ENCODE data around the gene ZNF425.

ZNF425 gene

DNA sequence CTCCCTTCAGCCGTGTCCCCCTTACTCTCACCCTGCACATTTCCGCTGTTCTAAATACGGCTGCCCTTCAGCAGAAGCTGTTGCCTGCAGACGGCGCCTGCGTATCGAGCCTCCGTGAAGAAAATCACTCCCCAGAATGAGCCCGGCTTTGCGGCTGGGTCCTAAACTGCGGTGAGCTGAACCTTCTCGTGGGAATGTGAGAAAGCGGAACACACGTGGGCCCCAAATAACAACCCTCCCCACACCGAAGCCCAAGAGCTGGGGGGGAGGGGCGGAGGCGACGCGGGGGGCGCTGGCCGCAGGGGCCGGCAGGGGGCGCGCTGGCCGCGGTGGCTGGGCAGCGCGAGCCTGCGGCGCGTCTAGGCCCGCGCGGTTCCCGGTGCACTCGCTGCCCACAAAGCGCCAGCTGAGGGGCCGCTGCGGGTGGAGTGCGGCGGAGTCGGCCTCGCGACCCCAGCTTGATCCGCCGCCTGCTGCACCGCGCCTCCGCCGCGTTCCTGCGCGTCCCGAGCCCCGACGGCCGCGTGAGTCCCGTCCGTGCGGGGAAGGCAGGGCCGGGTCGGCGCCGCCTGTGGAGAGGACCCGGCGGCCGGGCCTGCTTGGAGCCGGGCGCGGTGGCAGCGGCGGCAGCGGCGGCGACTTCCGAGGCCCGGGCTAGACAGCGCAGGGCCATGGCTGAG lies 21.1 kb upstream of the ZNF425 start, which contains the start of gene ZNF398:
TSS of gene ZNF398 (plus strand) at position 382 of the 680 bp plus-strand sequence. CDS start at position 672, 290 bp downstream.
- TF ChIP-seq EGR1 (IDR thresholded peaks at IDR 0.05) (no peak), CEBPB (IDR thresholded peaks at IDR 0.05) (no peak), ZBTB7A (IDR thresholded peaks at IDR 0.05; ENCODE audit: low read depth) (no peak), RAD21 (IDR thresholded peaks at IDR 0.05; ENCODE audit: low read depth) (no peak), FOXM1 (IDR thresholded peaks at IDR 0.05; ENCODE audit: borderline replicate concordance, low read depth) (no peak), TEAD4 (IDR thresholded peaks at IDR 0.05) (no peak), NFIC (IDR thresholded peaks at IDR 0.05) (no peak), TAF1 (IDR thresholded peaks at IDR 0.05; ENCODE audit: low read depth) (peak; percentile 22; the same call in 1 of the 2 replicates), TCF12 (IDR thresholded peaks at IDR 0.05; ENCODE audit: low read depth) (no peak)
- TF ChIP-seq, protein P1, sequence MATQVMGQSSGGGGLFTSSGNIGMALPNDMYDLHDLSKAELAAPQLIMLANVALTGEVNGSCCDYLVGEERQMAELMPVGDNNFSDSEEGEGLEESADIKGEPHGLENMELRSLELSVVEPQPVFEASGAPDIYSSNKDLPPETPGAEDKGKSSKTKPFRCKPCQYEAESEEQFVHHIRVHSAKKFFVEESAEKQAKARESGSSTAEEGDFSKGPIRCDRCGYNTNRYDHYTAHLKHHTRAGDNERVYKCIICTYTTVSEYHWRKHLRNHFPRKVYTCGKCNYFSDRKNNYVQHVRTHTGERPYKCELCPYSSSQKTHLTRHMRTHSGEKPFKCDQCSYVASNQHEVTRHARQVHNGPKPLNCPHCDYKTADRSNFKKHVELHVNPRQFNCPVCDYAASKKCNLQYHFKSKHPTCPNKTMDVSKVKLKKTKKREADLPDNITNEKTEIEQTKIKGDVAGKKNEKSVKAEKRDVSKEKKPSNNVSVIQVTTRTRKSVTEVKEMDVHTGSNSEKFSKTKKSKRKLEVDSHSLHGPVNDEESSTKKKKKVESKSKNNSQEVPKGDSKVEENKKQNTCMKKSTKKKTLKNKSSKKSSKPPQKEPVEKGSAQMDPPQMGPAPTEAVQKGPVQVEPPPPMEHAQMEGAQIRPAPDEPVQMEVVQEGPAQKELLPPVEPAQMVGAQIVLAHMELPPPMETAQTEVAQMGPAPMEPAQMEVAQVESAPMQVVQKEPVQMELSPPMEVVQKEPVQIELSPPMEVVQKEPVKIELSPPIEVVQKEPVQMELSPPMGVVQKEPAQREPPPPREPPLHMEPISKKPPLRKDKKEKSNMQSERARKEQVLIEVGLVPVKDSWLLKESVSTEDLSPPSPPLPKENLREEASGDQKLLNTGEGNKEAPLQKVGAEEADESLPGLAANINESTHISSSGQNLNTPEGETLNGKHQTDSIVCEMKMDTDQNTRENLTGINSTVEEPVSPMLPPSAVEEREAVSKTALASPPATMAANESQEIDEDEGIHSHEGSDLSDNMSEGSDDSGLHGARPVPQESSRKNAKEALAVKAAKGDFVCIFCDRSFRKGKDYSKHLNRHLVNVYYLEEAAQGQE (IDR thresholded peaks at IDR 0.05; ENCODE audit: low read depth), result no peak; the same call in 1 of the 2 replicates
- TF ChIP-seq, protein P2, sequence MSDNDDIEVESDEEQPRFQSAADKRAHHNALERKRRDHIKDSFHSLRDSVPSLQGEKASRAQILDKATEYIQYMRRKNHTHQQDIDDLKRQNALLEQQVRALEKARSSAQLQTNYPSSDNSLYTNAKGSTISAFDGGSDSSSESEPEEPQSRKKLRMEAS (IDR thresholded peaks at IDR 0.05), result peak; percentile 42
- TF ChIP-seq, protein P3, sequence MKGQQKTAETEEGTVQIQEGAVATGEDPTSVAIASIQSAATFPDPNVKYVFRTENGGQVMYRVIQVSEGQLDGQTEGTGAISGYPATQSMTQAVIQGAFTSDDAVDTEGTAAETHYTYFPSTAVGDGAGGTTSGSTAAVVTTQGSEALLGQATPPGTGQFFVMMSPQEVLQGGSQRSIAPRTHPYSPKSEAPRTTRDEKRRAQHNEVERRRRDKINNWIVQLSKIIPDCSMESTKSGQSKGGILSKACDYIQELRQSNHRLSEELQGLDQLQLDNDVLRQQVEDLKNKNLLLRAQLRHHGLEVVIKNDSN (IDR thresholded peaks at IDR 0.05), result no peak

- TF ChIP-seq NFIC (IDR thresholded peaks at IDR 0.05) (no peak), ZBTB7A (IDR thresholded peaks at IDR 0.05; ENCODE audit: low read depth) (no peak), CREB1 (IDR thresholded peaks at IDR 0.05; ENCODE audit: low read depth) (no peak), CEBPB (IDR thresholded peaks at IDR 0.05) (no peak), FOXM1 (IDR thresholded peaks at IDR 0.05; ENCODE audit: borderline replicate concordance, low read depth) (peak; percentile 44; the same call in 1 of the 2 replicates), TCF12 (IDR thresholded peaks at IDR 0.05; ENCODE audit: low read depth) (0 out of 2 replicates have a peak, but pooled peaks have one; percentile 12), TEAD4 (IDR thresholded peaks at IDR 0.05) (peak; percentile 12; the same call in 1 of the 2 replicates), EP300 (IDR thresholded peaks at IDR 0.05; ENCODE audit: borderline replicate concordance) (0 out of 2 replicates have a peak, but pooled peaks have one; percentile 39)
- TF ChIP-seq, protein P2 (IDR thresholded peaks at IDR 0.05), result peak; percentile 54; the same call in 1 of the 2 replicates
- TF ChIP-seq, protein P3 (IDR thresholded peaks at IDR 0.05), result peak; percentile 60
Observed at GRCh38 chr7:149145031-149145845, 19.1 kb upstream of the ZNF425 start.

DNA sequence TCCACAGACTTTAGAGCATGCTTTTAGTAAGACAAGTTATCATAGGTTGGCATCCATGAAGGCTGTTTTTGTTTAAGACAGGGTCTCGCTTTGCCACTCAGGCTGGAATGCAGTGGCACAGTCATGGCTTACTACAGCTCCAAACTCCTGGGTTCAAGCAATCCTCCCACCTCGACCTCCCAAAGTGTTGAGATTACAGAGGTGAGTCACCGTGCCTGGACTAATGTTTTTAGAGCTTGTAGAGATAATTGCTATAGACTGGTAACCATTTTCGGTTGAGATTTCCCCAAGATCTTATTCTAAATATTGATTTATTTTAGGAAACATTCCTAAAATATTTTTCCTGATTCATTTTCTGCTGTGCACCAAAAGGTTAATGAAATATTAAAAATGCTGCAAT lies 15.8 kb upstream of the ZNF425 start:
- TF ChIP-seq TEAD4 (IDR thresholded peaks at IDR 0.05) (no peak), CEBPB (IDR thresholded peaks at IDR 0.05) (no peak), FOXM1 (IDR thresholded peaks at IDR 0.05; ENCODE audit: borderline replicate concordance, low read depth) (no peak), TAF1 (IDR thresholded peaks at IDR 0.05; ENCODE audit: low read depth) (no peak), ZBTB7A (IDR thresholded peaks at IDR 0.05; ENCODE audit: low read depth) (no peak), CREB1 (IDR thresholded peaks at IDR 0.05; ENCODE audit: low read depth) (no peak), TCF12 (IDR thresholded peaks at IDR 0.05; ENCODE audit: low read depth) (no peak), EGR1 (IDR thresholded peaks at IDR 0.05) (no peak), RAD21 (IDR thresholded peaks at IDR 0.05; ENCODE audit: low read depth) (no peak), EP300 (IDR thresholded peaks at IDR 0.05; ENCODE audit: borderline replicate concordance) (no peak), YY1 (IDR thresholded peaks at IDR 0.05; ENCODE audit: low read depth) (no peak), NFIC (IDR thresholded peaks at IDR 0.05) (no peak)
- TF ChIP-seq, protein P2 (IDR thresholded peaks at IDR 0.05), result no peak
- TF ChIP-seq, protein P1 (IDR thresholded peaks at IDR 0.05; ENCODE audit: low read depth), result no peak
- TF ChIP-seq, protein P3 (IDR thresholded peaks at IDR 0.05), result no peak

DNA sequence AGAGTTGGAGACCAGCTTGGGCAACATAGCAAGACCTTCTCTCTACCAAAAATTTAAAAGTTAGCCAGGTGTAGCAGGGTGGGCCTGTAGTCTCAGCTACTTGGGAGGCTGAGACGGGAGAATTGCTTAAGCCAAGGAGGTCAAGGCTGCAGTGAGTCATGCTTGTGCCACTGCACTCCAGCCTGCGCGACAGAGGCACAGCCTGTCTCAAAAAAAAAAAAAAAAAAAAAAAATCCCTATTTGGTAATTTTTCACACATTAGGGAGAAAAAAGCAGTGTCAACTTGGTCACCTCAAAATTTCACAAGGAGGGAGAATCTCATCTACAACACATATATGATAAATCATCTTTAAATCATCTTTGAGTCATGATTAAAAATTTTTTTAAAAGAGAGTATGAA lies 14.7 kb upstream of the ZNF425 start:
- TF ChIP-seq CREB1 (IDR thresholded peaks at IDR 0.05; ENCODE audit: low read depth), result no peak
- TF ChIP-seq EGR1 (IDR thresholded peaks at IDR 0.05), result no peak
- TF ChIP-seq RAD21 (IDR thresholded peaks at IDR 0.05; ENCODE audit: low read depth), result no peak
- TF ChIP-seq, protein P1 (IDR thresholded peaks at IDR 0.05; ENCODE audit: low read depth), result no peak
- TF ChIP-seq TEAD4 (IDR thresholded peaks at IDR 0.05), result no peak
- no peak for TF ChIP-seq TCF12 (IDR thresholded peaks at IDR 0.05; ENCODE audit: low read depth)
- TF ChIP-seq ZBTB7A (IDR thresholded peaks at IDR 0.05; ENCODE audit: low read depth), result no peak
- TF ChIP-seq, protein P2 (IDR thresholded peaks at IDR 0.05), result no peak
- no peak for TF ChIP-seq YY1 (IDR thresholded peaks at IDR 0.05; ENCODE audit: low read depth)
- TF ChIP-seq EP300 (IDR thresholded peaks at IDR 0.05; ENCODE audit: borderline replicate concordance), result no peak
- TF ChIP-seq, protein P3 (IDR thresholded peaks at IDR 0.05), result no peak
- no peak for TF ChIP-seq FOXM1 (IDR thresholded peaks at IDR 0.05; ENCODE audit: borderline replicate concordance, low read depth)
- no peak for TF ChIP-seq NFIC (IDR thresholded peaks at IDR 0.05)
- no peak for TF ChIP-seq TAF1 (IDR thresholded peaks at IDR 0.05; ENCODE audit: low read depth)
- TF ChIP-seq CEBPB (IDR thresholded peaks at IDR 0.05), result no peak
